Lung (tissue), 12 donors: ENCODE measurements around the gene PCLO. TPM values are rescaled to one million over a fixed set of nuclear protein-coding genes. Genes with fewer than 3 reads are reported as not detected.

Source experiments
- ATAC-seq: fragments of 200-7000 bp; cut with Tn5 transposase; one replicate; pipeline ENCODE4 v1.9.1; 2020; ENCODE audit warnings: moderate number of reproducible peaks; ENCODE audit not compliant: insufficient read depth, low FRiP score
- DNase-seq, 3 donors: peaks; one replicate each; pipeline ENCODE4 v3.0.0-alpha.2; 2013 to 2017
- H3K27ac ChIP-seq, 2 donors: one replicate each; pipeline ENCODE4 v1.5.1; 2013; ENCODE audit warnings: mild to moderate bottlenecking in 2 of 2, moderate library complexity in 2 of 2, control low read depth in 1 of 2, inconsistent platforms in 1 of 2, low read depth in 1 of 2, low read length in 1 of 2
- H3K27me3 ChIP-seq, 3 donors: one replicate each; pipeline ENCODE4 v1.5.1; 2013; ENCODE audit warnings: low read length in 2 of 3; ENCODE audit not compliant: control insufficient read depth in 3 of 3, insufficient read depth in 3 of 3
- H3K36me3 ChIP-seq, 4 donors: one replicate each; pipeline ENCODE4 v1.5.1; 2013; ENCODE audit warnings: low read length in 4 of 4, mild to moderate bottlenecking in 1 of 4, moderate library complexity in 1 of 4; ENCODE audit not compliant: control insufficient read depth in 4 of 4, insufficient read depth in 4 of 4
- H3K4me1 ChIP-seq, 5 donors: one replicate each; pipeline ENCODE4 v1.5.1; 2013; ENCODE audit warnings: low read length in 5 of 5, mild to moderate bottlenecking in 2 of 5, moderate library complexity in 1 of 5; ENCODE audit not compliant: control insufficient read depth in 5 of 5, insufficient read depth in 5 of 5
- H3K4me3 ChIP-seq: one replicate; pipeline ENCODE4 v1.5.1; 2013; ENCODE audit warnings: mild to moderate bottlenecking, control low read depth, moderate library complexity
- H3K9ac ChIP-seq, 2 donors: one replicate each; pipeline ENCODE4 v1.5.1; 2013; ENCODE audit warnings: low read length in 2 of 2, control low read depth in 1 of 2; ENCODE audit not compliant: insufficient read depth in 1 of 2
- H3K9me3 ChIP-seq, 4 donors: one replicate each; pipeline ENCODE4 v1.5.1; 2013; ENCODE audit warnings: low read length in 3 of 4, mild to moderate bottlenecking in 1 of 4, moderate library complexity in 1 of 4; ENCODE audit not compliant: control insufficient read depth in 4 of 4, insufficient read depth in 3 of 4
- CTCF ChIP-seq: IDR thresholded peaks from 2 replicates; pipeline ENCODE4 v1.5.1; 2012; ENCODE audit warnings: mild to moderate bottlenecking; ENCODE audit errors: control extremely low read depth, extremely low read depth
- WGBS, 2 donors: extraction: QIAGEN DNeasy Blood & Tissue Kit; methylation state at CpG; one replicate each; pipeline ENCODE4 v1.1.7; 2013; 5-methylcytosine and 5-hydroxymethylcytosine counted together
- polyA plus RNA-seq, 2 donors: library from polyadenylated mRNA; stranded (reverse); fragments of 200-250 nt; gene quantifications; one replicate each; pipeline ENCODE4 v1.2.1, GENCODE V29; 2013
- total RNA-seq, 2 donors: library from RNA; depleted of rRNA in 1 of 2; stranded (reverse); fragments of >200 nt in 1 of 2; gene quantifications; one replicate each; pipeline ENCODE4 v1.2.1, GENCODE V29; 2014 to 2021
- donor health status: control.
- donor health status: control.
- donor health status: Bipolar disorder and iron deficiency.
- donor health status: healthy.
- donor health status: DM: yes; HTN: yes; CAD: no.

PCLO gene
- total and polyA plus RNA-seq, 4 donors, result 1.0 to 8.3 (median 3.7) TPM

GRCh38 chr7:82723411-82723810 is 439.3 kb downstream of the PCLO start:
- WGBS, 2 donors, result 68 to 82% methylated on average over 1 of the region's 1 CpG
- no peak overlapping the region for H3K4me3 ChIP-seq

GRCh38 chr7:82722946-82723345 is 439.7 kb downstream of the PCLO start:
- Histone ChIP-seq H3K9ac (no peak overlapping the region), H3K4me3 (no peak overlapping the region), H3K27ac (no peak overlapping the region), H3K9me3 (no peaks in the 10 kb centered on the region), H3K4me1 (peaks cover 0 to 10% (median 0%) of the 10 kb centered on the region in 5 donors), H3K36me3 (no peaks in the 10 kb centered on the region), H3K27me3 (no peaks in the 10 kb centered on the region)
- ATAC-seq (no peak), DNase-seq (no peak)
- TF ChIP-seq CTCF, result no peak
- WGBS, 2 donors, result 66 to 69% methylated on average over 3 of the region's 3 CpGs

More at GRCh38 chr7:82723411-82723810, 439.3 kb downstream of the PCLO start:
- no peaks in the 10 kb centered on the region for H3K27me3 ChIP-seq
- H3K9me3 ChIP-seq, result no peaks in the 10 kb centered on the region
- no peak overlapping the region for H3K27ac ChIP-seq
- no peaks in the 10 kb centered on the region for H3K36me3 ChIP-seq
- no peak for DNase-seq
- peaks cover 0 to 10% (median 0%) of the 10 kb centered on the region in 5 donors for H3K4me1 ChIP-seq
- no peak overlapping the region for H3K9ac ChIP-seq
- TF ChIP-seq CTCF, result no peak
- ATAC-seq, result no peak

GRCh38 chr7:82715344-82715743 is 447.3 kb downstream of the PCLO start:
- TF ChIP-seq CTCF, result no peak
- Histone ChIP-seq H3K9me3 (no peaks in the 10 kb centered on the region), H3K27me3 (no peaks in the 10 kb centered on the region), H3K9ac (no peak overlapping the region), H3K4me3 (no peak overlapping the region), H3K36me3 (no peaks in the 10 kb centered on the region), H3K4me1 (no peaks in the 10 kb centered on the region), H3K27ac (no peak overlapping the region)
- WGBS, 2 donors, result 88 to 100% methylated on average over 2 of the region's 2 CpGs
- ATAC-seq, result no peak
- DNase-seq, result no peak

GRCh38 chr7:82714883-82715282 is 447.8 kb downstream of the PCLO start:
- no peaks in the 10 kb centered on the region for H3K9me3 ChIP-seq
- no peak overlapping the region for H3K4me3 ChIP-seq
- WGBS, 2 donors, result 80 to 86% methylated on average over 2 of the region's 2 CpGs
- H3K9ac ChIP-seq, result no peak overlapping the region
- H3K4me1 ChIP-seq, result no peaks in the 10 kb centered on the region
- H3K27me3 ChIP-seq, result no peaks in the 10 kb centered on the region
- DNase-seq (peak in 2 of 3 donors; percentile 25 to 51), ATAC-seq (no peak)
- no peak for TF ChIP-seq CTCF
- H3K27ac ChIP-seq, result no peak overlapping the region
- H3K36me3 ChIP-seq, result no peaks in the 10 kb centered on the region
